Measurements from ENCODE around the gene CTSC.

GRCh38 chr11:88348870-88349269, 11.3 kb upstream of the CTSC start:
- TF ChIP-seq, protein P1, sequence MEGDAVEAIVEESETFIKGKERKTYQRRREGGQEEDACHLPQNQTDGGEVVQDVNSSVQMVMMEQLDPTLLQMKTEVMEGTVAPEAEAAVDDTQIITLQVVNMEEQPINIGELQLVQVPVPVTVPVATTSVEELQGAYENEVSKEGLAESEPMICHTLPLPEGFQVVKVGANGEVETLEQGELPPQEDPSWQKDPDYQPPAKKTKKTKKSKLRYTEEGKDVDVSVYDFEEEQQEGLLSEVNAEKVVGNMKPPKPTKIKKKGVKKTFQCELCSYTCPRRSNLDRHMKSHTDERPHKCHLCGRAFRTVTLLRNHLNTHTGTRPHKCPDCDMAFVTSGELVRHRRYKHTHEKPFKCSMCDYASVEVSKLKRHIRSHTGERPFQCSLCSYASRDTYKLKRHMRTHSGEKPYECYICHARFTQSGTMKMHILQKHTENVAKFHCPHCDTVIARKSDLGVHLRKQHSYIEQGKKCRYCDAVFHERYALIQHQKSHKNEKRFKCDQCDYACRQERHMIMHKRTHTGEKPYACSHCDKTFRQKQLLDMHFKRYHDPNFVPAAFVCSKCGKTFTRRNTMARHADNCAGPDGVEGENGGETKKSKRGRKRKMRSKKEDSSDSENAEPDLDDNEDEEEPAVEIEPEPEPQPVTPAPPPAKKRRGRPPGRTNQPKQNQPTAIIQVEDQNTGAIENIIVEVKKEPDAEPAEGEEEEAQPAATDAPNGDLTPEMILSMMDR (IDR thresholded peaks at IDR 0.05; ENCODE audit: poor library complexity, severe bottlenecking) = no peak
- TF ChIP-seq TAF1 (IDR thresholded peaks at IDR 0.05; ENCODE audit: low read depth) (no peak), EZH2 (IDR thresholded peaks at IDR 0.05; ENCODE audit: borderline replicate concordance, insufficient read depth, low read length, poor library complexity, severe bottlenecking) (no peak), POLR2AphosphoS5 (IDR thresholded peaks at IDR 0.05) (no peak), RAD21 (conservative IDR thresholded peaks at IDR 0.05) (no peak), EP300 (conservative IDR thresholded peaks at IDR 0.05; ENCODE audit: poor library complexity, severe bottlenecking) (no peak), MXI1 (conservative IDR thresholded peaks at IDR 0.05; ENCODE audit: poor library complexity, severe bottlenecking) (no peak), REST (IDR thresholded peaks at IDR 0.05; ENCODE audit: borderline replicate concordance) (no peak), SMC3 (conservative IDR thresholded peaks at IDR 0.05; ENCODE audit: poor library complexity) (no peak)
